A549 (cell line): ENCODE results near the gene CLCNKB. TPM values are rescaled to one million over a fixed set of nuclear protein-coding genes. Genes with fewer than 3 reads are reported as not detected.

Experiments used
- ATAC-seq, 2 experiments: fragments of 200-7000 bp in 1 of 2; fragments of >200 bp in 1 of 2; cut with Nextera tagmentation in 1 of 2; cut with Tn5 transposase in 1 of 2; 3 replicates each; pipeline versions ENCODE4 v1.8.0 to v1.9.1; 2018 to 2020; ENCODE audit warnings: mild to moderate bottlenecking in 1 of 2, moderate library complexity in 1 of 2
- CTCF ChIA-PET: fragments of 300-600 bp; sonication (Branson Sonifier 250); formaldehyde crosslinking; extraction: SDS; loops from one replicate; lab custom pipeline; 2021; ENCODE audit warnings: antibody characterized with exemption, inconsistent platforms; lab: Yijun Ruan, JAX
- POLR2A ChIA-PET: fragments of 350-600 bp; formaldehyde crosslinking; extraction: SDS; loops from one replicate; lab custom pipeline; 2021; ENCODE audit warnings: antibody characterized with exemption, inconsistent platforms; lab: Yijun Ruan, JAX
- DNase-seq, 2 experiments: peaks; one replicate each; pipeline versions ENCODE4 v3.0.0 to v3.0.0-alpha.2; 2011 to 2016; ENCODE audit warnings: low read depth in 1 of 2, low spot score in 1 of 2
- FAIRE-seq: peaks from 2 replicates; lab custom pipeline; 2011; peaks lifted over from hg19 to GRCh38; lab: Jason Lieb, UNC
- H3K27ac ChIP-seq, 2 experiments: fragments of >200 bp; sonication (Bioruptor Twin); formaldehyde crosslinking; 3 replicates each; pipeline ENCODE4 v1.5.1; 2016 to 2017
- H3K4me1 ChIP-seq: fragments of >200 bp; sonication (Bioruptor Twin); formaldehyde crosslinking; 3 replicates; pipeline ENCODE4 v1.6.1; 2016
- H3K4me2 ChIP-seq: fragments of >200 bp; sonication (Bioruptor Twin); formaldehyde crosslinking; 3 replicates; pipeline ENCODE4 v1.6.1; 2016
- H3K4me3 ChIP-seq: fragments of >200 bp; sonication (Bioruptor Twin); formaldehyde crosslinking; 3 replicates; pipeline ENCODE4 v1.5.1; 2016
- H3K9me3 ChIP-seq: fragments of >200 bp; sonication (Bioruptor Twin); formaldehyde crosslinking; 3 replicates; pipeline ENCODE4 v1.6.1; 2016
- ATOH8 ChIP-seq: fragments of 250-450 bp; sonication (Bioruptor Pico); IDR thresholded peaks from 2 replicates; pipeline ENCODE4 v1.5.0; 2020; ENCODE audit warnings: low read depth, mild to moderate bottlenecking, moderate library complexity
- BCL3 ChIP-seq: fragments of >200 bp; sonication (Bioruptor Twin); formaldehyde crosslinking; IDR thresholded peaks from 3 replicates; pipeline ENCODE4 v1.6.1; 2016
- BHLHE40 ChIP-seq: IDR thresholded peaks from 2 replicates; pipeline ENCODE4 v1.6.1; 2012; ENCODE audit warnings: low read depth, low read length, inconsistent platforms
- CBX2 ChIP-seq: fragments of 200-600 bp; sonication (generic); IDR thresholded peaks from 2 replicates; pipeline ENCODE4 v1.6.1; 2016; ENCODE audit warnings: low read depth, mild to moderate bottlenecking, borderline replicate concordance
- CBX8 ChIP-seq: fragments of 200-600 bp; sonication (generic); IDR thresholded peaks from 2 replicates; pipeline ENCODE4 v1.6.1; 2016
- CEBPB ChIP-seq, 2 experiments: fragments of >200 bp in 1 of 2; sonication (Bioruptor Twin) in 1 of 2; formaldehyde crosslinking in 1 of 2; IDR thresholded peaks; 2 replicates each; pipeline ENCODE4 v1.6.1; 2012 to 2016
- CHD4 ChIP-seq: fragments of 200-600 bp; sonication (generic); IDR thresholded peaks from 2 replicates; pipeline ENCODE4 v1.6.1; 2016; ENCODE audit warnings: antibody characterized with exemption, mild to moderate bottlenecking, borderline replicate concordance
- ESRRA ChIP-seq: fragments of 150-350 bp; IDR thresholded peaks from 2 replicates; pipeline ENCODE4 v1.6.1; 2014; ENCODE audit warnings: mild to moderate bottlenecking, low read length, borderline replicate concordance
- HDAC2 ChIP-seq: fragments of 200-600 bp; sonication (generic); IDR thresholded peaks from 2 replicates; pipeline ENCODE4 v1.6.1; 2016
- HEYL ChIP-seq: fragments of 250-450 bp; sonication (Bioruptor Pico); IDR thresholded peaks from 2 replicates; pipeline ENCODE4 v1.8.0; 2021; ENCODE audit warnings: mild to moderate bottlenecking, moderate library complexity
- HOXA7 ChIP-seq: fragments of 250-450 bp; sonication (Bioruptor Pico); IDR thresholded peaks from 2 replicates; pipeline ENCODE4 v1.5.0; 2020; ENCODE audit warnings: mild to moderate bottlenecking, moderate library complexity
- JUN ChIP-seq, 2 experiments: fragments of >200 bp; sonication (Bioruptor Twin); formaldehyde crosslinking; IDR thresholded peaks; 2 replicates in 1 of 2; 3 replicates in 1 of 2; pipeline ENCODE4 v1.6.1; 2016 to 2017
- KDM1A ChIP-seq: fragments of 200-600 bp; sonication (generic); IDR thresholded peaks from 2 replicates; pipeline ENCODE4 v1.6.1; 2016; ENCODE audit warnings: low read depth, mild to moderate bottlenecking
- MAZ ChIP-seq: fragments of 150-350 bp; IDR thresholded peaks from 2 replicates; pipeline ENCODE4 v1.6.1; 2014; ENCODE audit warnings: antibody characterized with exemption, low read depth, low read length, borderline replicate concordance
- NR3C1 ChIP-seq: fragments of >200 bp; sonication (Bioruptor Twin); formaldehyde crosslinking; IDR thresholded peaks from 3 replicates; pipeline ENCODE4 v1.6.1; 2017
- PBX3 ChIP-seq: IDR thresholded peaks from 2 replicates; pipeline ENCODE4 v1.6.1; 2012
- PHF8 ChIP-seq: fragments of 200-600 bp; sonication (generic); IDR thresholded peaks from 2 replicates; pipeline ENCODE4 v1.6.1; 2016; ENCODE audit warnings: low read depth, mild to moderate bottlenecking, antibody characterized with exemption, moderate library complexity, borderline replicate concordance
- POLR2AphosphoS2 ChIP-seq: conservative IDR thresholded peaks from 2 replicates; pipeline ENCODE4 v1.6.1; 2012; ENCODE audit warnings: low read length, improper control_type of control experiment, inconsistent platforms
- RARB ChIP-seq: fragments of 250-450 bp; sonication (Bioruptor Pico); IDR thresholded peaks from 2 replicates; pipeline ENCODE4 v1.8.0; 2021; ENCODE audit warnings: mild to moderate bottlenecking, moderate library complexity
- REST ChIP-seq: fragments of 200-600 bp; sonication (generic); IDR thresholded peaks from 2 replicates; pipeline ENCODE4 v1.6.1; 2016; ENCODE audit warnings: antibody characterized with exemption, mild to moderate bottlenecking, moderate library complexity
- RNF2 ChIP-seq: fragments of 200-600 bp; sonication (generic); IDR thresholded peaks from 2 replicates; pipeline ENCODE4 v1.6.1; 2016; ENCODE audit warnings: low read depth, mild to moderate bottlenecking, antibody characterized with exemption, moderate library complexity, borderline replicate concordance
- SREBF2 ChIP-seq: fragments of 450-650 bp; IDR thresholded peaks from 2 replicates; pipeline ENCODE4 v1.6.1; 2014; ENCODE audit warnings: mild to moderate bottlenecking, moderate library complexity
- ZFP36 ChIP-seq: fragments of 450-650 bp; IDR thresholded peaks from 2 replicates; pipeline ENCODE4 v1.6.1; 2014; ENCODE audit warnings: borderline replicate concordance; ENCODE audit not compliant: partially characterized antibody
- ZNF302 ChIP-seq: fragments of 250-450 bp; sonication (Bioruptor Pico); IDR thresholded peaks from 2 replicates; pipeline ENCODE4 v1.9.0; 2021; ENCODE audit warnings: inconsistent platforms, mild to moderate bottlenecking, moderate library complexity
- WGBS: methylation state at CpG from one replicate; pipeline ENCODE4 v1.1.6; 2017; ENCODE audit errors: missing lambda C conversion rate; 5-methylcytosine and 5-hydroxymethylcytosine counted together
- polyA plus RNA-seq, 4 experiments: library from polyadenylated mRNA; depleted of rRNA in 3 of 4; stranded (reverse); fragments of >200 nt; fragmentation: RNase III in 1 of 4; extraction: RNeasy Plus Mini Kit Qiagen cat#74134 plus additional on column Dnase treatment in 1 of 4; gene quantifications; 2 replicates in 3 of 4; 3 replicates in 1 of 4; pipeline ENCODE4 v1.2.3, GENCODE V29; 2011 to 2017
- TF ChIP-seq, protein P1 (sequence below): IDR thresholded peaks from 2 replicates; pipeline ENCODE4 v1.6.1; 2012; ENCODE audit warnings: low read depth, borderline replicate concordance
- TF ChIP-seq, protein P2 (sequence below): fragments of >200 bp; sonication (Bioruptor Twin); formaldehyde crosslinking; IDR thresholded peaks from 3 replicates; pipeline ENCODE4 v1.5.1; 2016

CLCNKB gene
- polyA plus RNA-seq, 2 of the 4 experiments (the other 2 are of a cell fraction), result 0.08 to 0.14 TPM

GRCh38 chr1:15997076-15997585, 46.5 kb upstream of the CLCNKB start (continued):
- TF ChIP-seq, protein P1, sequence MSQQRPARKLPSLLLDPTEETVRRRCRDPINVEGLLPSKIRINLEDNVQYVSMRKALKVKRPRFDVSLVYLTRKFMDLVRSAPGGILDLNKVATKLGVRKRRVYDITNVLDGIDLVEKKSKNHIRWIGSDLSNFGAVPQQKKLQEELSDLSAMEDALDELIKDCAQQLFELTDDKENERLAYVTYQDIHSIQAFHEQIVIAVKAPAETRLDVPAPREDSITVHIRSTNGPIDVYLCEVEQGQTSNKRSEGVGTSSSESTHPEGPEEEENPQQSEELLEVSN, result no peak

DNA sequence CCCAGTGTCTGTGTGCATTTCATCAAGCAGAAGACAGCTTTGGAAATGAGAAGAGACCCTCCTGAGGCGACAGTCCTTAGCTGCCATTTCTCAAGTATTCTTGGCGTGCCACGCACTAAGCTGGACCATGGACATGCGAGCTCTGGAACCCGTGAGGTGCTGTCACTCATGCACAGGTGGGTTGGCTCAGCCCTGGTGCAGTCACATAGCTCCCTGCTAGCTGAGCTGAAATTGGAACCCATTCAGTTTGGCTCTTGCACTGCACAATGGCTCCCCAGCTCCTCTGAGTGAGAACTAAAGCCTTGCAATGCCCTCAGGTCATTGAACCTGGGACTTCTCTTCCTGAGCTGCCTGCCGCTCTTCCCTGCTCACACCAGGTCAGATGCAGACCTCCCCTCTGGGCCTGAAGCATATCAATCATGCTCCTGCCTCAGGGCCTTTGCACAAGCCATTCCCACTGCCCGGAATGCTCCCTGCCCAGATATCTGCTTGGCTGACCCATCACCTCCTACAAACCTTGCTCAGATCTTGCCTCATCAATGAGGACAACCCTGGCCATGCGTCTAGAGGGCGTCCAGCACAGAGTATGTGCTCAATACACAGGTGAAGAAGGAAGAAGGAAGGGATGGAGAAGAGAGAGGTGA, 45.8 kb upstream of the CLCNKB start:
- CTCF ChIA-PET, result interaction anchor here (0.7 to 2.0 kb wide), 3 partner anchors 11 to 206 kb away, joined by 3 to 9 read pairs (median 7); no protein-coding TSS in a partner anchor
- Histone ChIP-seq H3K27ac (no peak overlapping the region), H3K4me2 (no peak overlapping the region), H3K4me3 (no peak overlapping the region), H3K9me3 (no peaks in the 10 kb centered on the region), H3K4me1 (no peaks in the 10 kb centered on the region)
- WGBS, result 76% methylated on average over 9 of the region's 9 CpGs
- FAIRE-seq (no peak), ATAC-seq (no peak), DNase-seq (no peak)
- POLR2A ChIA-PET, result no interaction called here
- TF ChIP-seq, protein P2, sequence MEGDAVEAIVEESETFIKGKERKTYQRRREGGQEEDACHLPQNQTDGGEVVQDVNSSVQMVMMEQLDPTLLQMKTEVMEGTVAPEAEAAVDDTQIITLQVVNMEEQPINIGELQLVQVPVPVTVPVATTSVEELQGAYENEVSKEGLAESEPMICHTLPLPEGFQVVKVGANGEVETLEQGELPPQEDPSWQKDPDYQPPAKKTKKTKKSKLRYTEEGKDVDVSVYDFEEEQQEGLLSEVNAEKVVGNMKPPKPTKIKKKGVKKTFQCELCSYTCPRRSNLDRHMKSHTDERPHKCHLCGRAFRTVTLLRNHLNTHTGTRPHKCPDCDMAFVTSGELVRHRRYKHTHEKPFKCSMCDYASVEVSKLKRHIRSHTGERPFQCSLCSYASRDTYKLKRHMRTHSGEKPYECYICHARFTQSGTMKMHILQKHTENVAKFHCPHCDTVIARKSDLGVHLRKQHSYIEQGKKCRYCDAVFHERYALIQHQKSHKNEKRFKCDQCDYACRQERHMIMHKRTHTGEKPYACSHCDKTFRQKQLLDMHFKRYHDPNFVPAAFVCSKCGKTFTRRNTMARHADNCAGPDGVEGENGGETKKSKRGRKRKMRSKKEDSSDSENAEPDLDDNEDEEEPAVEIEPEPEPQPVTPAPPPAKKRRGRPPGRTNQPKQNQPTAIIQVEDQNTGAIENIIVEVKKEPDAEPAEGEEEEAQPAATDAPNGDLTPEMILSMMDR, result no peak
- no peak for TF ChIP-seq RNF2
- TF ChIP-seq REST, result no peak
- TF ChIP-seq KDM1A, result no peak
- no peak for TF ChIP-seq CHD4
- TF ChIP-seq POLR2AphosphoS2, result no peak
- TF ChIP-seq ZFP36, result no peak
- TF ChIP-seq ESRRA, result no peak
- no peak for TF ChIP-seq HOXA7 (CRISPR knock-in tag)
- TF ChIP-seq CEBPB (IDR thresholded peaks at IDR 0.05), result no peak
- TF ChIP-seq PHF8, result no peak
- no peak for TF ChIP-seq NR3C1
- TF ChIP-seq JUN (IDR thresholded peaks at IDR 0.05), result no peak
- no peak for TF ChIP-seq BCL3

DNA sequence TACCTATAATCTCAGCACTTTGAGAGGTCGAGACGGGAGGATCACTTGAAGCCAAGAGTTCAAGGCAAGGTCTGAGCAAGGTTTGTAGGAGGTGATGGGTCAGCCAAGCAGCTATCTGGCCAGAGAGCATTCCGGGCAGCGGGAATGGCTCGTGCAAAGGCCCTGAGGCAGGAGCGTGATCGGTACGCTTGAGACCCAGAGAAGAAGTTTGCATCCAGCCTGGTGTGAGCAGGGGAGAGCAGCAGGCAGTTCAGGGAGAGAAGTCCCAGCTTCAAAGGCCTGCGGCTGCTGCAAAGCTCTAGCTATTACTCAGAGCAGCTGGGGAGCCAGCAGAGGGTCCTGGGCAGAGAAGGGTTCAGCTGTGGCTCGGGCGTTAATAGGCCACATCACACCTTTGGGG, 44.7 kb upstream of the CLCNKB start:
- Histone ChIP-seq H3K4me2 (no peak overlapping the region), H3K9me3 (no peaks in the 10 kb centered on the region), H3K4me3 (no peak overlapping the region), H3K4me1 (no peaks in the 10 kb centered on the region), H3K27ac (no peak overlapping the region)
- FAIRE-seq (no peak), ATAC-seq (no peak), DNase-seq (no peak)
- 78% methylated on average over 11 of the region's 11 CpGs for WGBS
- ChIA-PET CTCF (interaction anchor here (0.7 to 0.8 kb wide), 2 partner anchors 110 to 196 kb away, joined by 3 to 4 read pairs; no protein-coding TSS in a partner anchor), POLR2A (no interaction called here)
- TF ChIP-seq CBX2, result no peak
- TF ChIP-seq PBX3, result no peak
- TF ChIP-seq HEYL (CRISPR knock-in tag), result no peak
- TF ChIP-seq MAZ, result no peak
- no peak for TF ChIP-seq ZFP36
- TF ChIP-seq BHLHE40, result no peak
- TF ChIP-seq SREBF2, result no peak
- no peak for TF ChIP-seq CBX8
- no peak for TF ChIP-seq CHD4
- no peak for TF ChIP-seq JUN (IDR thresholded peaks at IDR 0.05)
- TF ChIP-seq CEBPB (IDR thresholded peaks at IDR 0.05), result no peak
- no peak for TF ChIP-seq ZNF302 (CRISPR knock-in tag)
- TF ChIP-seq RARB, result no peak
- TF ChIP-seq ATOH8, result no peak
- no peak for TF ChIP-seq HDAC2
- no peak for TF ChIP-seq NR3C1
